VCaP (cell line): ENCODE data around the gene NOX5.
"Not testable (repeated sequence)": the region's sequence is repeated elsewhere in the genome, so short reads cannot be mapped to it uniquely, and the experiment has no call there.

Experiments used
- H3K27ac ChIP-seq: fragments of 450-650 bp; 2 replicates; pipeline ENCODE4 v1.5.1; 2017
- TF ChIP-seq, protein P1 (sequence below): fragments of 450-650 bp; conservative IDR thresholded peaks from 2 replicates; pipeline ENCODE4 v1.5.1; 2017; ENCODE audit warnings: mild to moderate bottlenecking, moderate library complexity

The NOX5 gene

GRCh38 chr15:69068157-69068556 is 53.7 kb downstream of the NOX5 start:
- no peak overlapping the region for H3K27ac ChIP-seq
- TF ChIP-seq, protein P1, sequence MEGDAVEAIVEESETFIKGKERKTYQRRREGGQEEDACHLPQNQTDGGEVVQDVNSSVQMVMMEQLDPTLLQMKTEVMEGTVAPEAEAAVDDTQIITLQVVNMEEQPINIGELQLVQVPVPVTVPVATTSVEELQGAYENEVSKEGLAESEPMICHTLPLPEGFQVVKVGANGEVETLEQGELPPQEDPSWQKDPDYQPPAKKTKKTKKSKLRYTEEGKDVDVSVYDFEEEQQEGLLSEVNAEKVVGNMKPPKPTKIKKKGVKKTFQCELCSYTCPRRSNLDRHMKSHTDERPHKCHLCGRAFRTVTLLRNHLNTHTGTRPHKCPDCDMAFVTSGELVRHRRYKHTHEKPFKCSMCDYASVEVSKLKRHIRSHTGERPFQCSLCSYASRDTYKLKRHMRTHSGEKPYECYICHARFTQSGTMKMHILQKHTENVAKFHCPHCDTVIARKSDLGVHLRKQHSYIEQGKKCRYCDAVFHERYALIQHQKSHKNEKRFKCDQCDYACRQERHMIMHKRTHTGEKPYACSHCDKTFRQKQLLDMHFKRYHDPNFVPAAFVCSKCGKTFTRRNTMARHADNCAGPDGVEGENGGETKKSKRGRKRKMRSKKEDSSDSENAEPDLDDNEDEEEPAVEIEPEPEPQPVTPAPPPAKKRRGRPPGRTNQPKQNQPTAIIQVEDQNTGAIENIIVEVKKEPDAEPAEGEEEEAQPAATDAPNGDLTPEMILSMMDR: no peak

GRCh38 chr15:69069290-69069689 is 54.8 kb downstream of the NOX5 start:
- not testable (repeated sequence) for H3K27ac ChIP-seq

- TF ChIP-seq, protein P1: no peak
- no peak overlapping the region for H3K27ac ChIP-seq
Measured at GRCh38 chr15:69069996-69070395, 55.5 kb downstream of the NOX5 start.

- TF ChIP-seq, protein P1: no peak
- no peak overlapping the region for H3K27ac ChIP-seq
Measured at GRCh38 chr15:69070396-69070795, 55.9 kb downstream of the NOX5 start.

- TF ChIP-seq, protein P1: no peak
Measured at GRCh38 chr15:69071260-69071659, 56.8 kb downstream of the NOX5 start.

DNA sequence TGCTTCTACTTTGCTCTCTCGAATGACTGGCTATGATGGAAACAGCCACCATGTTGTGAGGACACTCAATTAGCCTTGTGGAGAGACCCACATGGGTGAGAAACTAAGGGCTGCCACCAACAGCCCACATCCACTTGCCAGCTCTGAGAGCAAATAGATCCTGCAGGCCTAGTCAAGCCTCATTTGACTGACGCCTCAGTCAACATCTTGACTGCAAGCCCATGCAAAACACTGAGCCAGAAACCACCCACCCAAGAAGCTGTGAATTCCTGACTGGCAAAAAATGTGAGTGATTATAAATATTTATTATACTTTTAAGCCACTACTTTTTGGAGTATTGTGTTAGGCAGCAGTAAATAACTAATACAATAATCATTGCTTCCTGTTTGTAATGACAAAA is 58.4 kb downstream of the NOX5 start:
- H3K27ac ChIP-seq: no peak overlapping the region
- TF ChIP-seq, protein P1: no peak

More at GRCh38 chr15:69071260-69071659, 56.8 kb downstream of the NOX5 start:
- no peak overlapping the region for H3K27ac ChIP-seq

GRCh38 chr15:69074001-69074842 is 59.7 kb downstream of the NOX5 start:
- TF ChIP-seq, protein P1: peak; percentile 30; the same call in 1 of the 2 replicates
- peak overlapping the region; percentile 63 for H3K27ac ChIP-seq

- peak overlapping the region; percentile 63 for H3K27ac ChIP-seq
- TF ChIP-seq, protein P1: no peak
Measured at GRCh38 chr15:69074843-69075224, 60.3 kb downstream of the NOX5 start.
